NCI-H2107 (cell line): ENCODE results near the gene PLAGL1.
A peak's percentile ranks its signal among the peaks of the same experiment; 100 is the strongest.

Experiments
- DNase-seq: peaks from one replicate; lab custom pipeline; 2025; lab: John Stamatoyannopoulos, UW

Gene PLAGL1

GRCh38 chr6:143966312-143966711 is 41.7 kb downstream of the PLAGL1 start:
- DNase-seq = no peak

- no peak for DNase-seq
These were observed 42.4 kb downstream of the PLAGL1 start for GRCh38 chr6:143965503-143966171.

- DNase-seq = no peak
These were observed 43.4 kb downstream of the PLAGL1 start for GRCh38 chr6:143964674-143965081.

- no peak for DNase-seq
These were observed 44.7 kb downstream of the PLAGL1 start for GRCh38 chr6:143963158-143963919.

DNA sequence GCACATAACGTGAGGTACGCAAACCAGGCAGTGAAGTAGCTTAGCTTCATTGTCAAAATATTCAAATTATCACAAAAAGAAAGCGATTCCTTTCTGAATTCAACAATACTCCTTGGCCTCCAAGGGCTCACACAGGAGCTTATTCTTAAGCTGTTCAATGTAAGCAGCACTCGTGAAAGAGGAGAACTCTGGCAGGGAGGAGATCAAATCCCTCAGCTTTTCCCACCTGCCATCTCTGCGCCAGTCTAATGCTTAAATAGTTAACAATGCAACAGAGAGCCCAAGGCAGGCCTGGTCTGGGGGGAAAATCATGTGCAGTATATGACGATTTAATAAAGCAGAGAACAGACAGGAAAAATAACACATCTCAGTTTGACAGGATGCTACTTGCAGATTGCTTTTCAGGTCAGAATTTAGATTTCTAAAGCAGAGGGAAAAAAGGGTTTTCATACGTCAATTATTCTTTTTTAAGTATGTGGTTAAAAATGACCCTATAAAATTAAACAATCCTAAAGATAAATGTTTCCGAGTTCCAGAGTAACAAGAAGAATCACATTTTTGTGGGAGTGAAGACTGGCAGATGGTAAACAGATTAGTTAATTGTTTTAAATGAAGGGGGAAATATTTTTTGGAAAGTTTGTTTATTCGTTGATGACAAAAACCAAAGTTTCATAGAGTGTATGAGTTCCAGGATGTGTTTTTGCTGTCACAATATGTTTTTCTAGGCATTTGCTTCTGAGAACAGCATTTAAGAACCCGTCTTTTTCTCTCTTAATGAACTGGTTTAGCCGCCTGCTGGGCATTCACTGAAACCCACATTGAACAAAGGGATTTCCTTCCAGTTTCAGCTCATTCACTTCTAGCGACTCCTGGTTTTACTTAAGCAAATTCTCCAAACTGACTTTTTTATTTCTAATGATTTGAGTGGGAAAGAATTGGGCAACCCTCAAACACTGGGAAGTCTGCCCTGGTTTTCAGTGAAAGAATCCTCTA is 45.9 kb downstream of the PLAGL1 start:
- DNase-seq = no peak

GRCh38 chr6:143961066-143961465 is 47.0 kb downstream of the PLAGL1 start:
- no peak for DNase-seq

GRCh38 chr6:143959927-143960326 is 48.1 kb downstream of the PLAGL1 start:
- DNase-seq = no peak

GRCh38 chr6:143958839-143959399 is 49.1 kb downstream of the PLAGL1 start:
- DNase-seq = no peak

- no peak for DNase-seq
These were observed 50.3 kb downstream of the PLAGL1 start for GRCh38 chr6:143957679-143958274.

- DNase-seq = no peak
These were observed 52.1 kb downstream of the PLAGL1 start for GRCh38 chr6:143955971-143956370.

- DNase-seq = no peak
These were observed 54.1 kb downstream of the PLAGL1 start for GRCh38 chr6:143953922-143954321.

DNA sequence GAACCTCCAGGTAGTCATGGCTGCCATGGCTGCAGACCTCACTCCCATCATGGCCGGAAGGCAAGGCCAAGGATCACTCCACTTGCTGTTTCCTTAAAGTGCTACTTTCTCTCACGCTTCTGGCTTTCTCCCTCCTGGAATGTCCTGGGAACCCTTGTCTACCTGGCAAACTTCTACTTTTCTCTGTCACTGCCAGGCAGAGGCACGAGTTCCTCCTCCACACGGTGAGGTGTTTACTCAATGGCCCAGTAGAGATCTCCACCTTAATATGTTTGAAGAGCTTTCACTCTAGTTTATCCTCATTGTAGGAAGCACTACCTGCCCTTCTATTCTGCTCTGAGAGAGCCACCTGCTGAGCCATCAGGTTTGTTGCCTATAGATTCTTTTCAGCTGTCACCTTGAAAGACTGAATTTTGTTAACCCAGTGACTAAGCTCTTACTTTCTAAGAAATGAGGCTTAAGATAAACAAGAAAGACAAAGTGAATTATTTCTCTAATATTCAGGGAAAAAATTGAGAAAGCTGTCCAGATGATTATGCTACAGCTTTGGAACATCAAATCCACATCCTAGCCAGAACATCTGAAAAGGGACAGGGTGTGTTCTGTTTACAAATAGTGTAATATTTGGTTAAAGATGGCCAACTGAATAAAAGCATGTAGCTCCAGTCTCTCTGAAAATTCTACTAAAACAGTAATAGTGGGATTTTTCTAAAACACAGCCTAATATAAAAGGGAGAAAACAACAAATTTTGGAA is 54.9 kb downstream of the PLAGL1 start:
- no peak for DNase-seq

GRCh38 chr6:143952060-143952778 is 55.8 kb downstream of the PLAGL1 start:
- DNase-seq = no peak

GRCh38 chr6:143950875-143951274 is 57.2 kb downstream of the PLAGL1 start:
- no peak for DNase-seq

- no peak for DNase-seq
These were observed 58.1 kb downstream of the PLAGL1 start for GRCh38 chr6:143949962-143950361.

GRCh38 chr6:143949535-143949934 is 58.5 kb downstream of the PLAGL1 start:
- DNase-seq = no peak

DNA sequence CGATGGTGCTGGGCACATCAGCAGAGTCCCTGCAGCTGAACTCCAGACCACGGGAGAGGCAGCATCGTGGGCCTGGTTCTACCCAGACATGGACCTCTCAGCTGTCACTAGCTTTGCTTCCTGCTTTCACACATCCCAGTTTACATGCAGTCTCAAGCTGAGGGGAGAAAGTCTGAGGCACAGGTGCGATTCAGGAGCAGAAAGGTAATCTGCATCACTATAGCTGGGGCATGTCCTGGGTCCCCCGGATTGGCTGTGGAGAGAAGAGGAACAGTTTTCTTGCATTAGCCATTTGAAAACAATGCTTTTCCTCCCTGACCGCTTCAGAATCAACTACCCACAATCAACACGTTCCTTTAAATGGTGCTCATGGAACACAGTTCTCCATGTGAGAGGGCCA is 59.9 kb downstream of the PLAGL1 start:
- no peak for DNase-seq

GRCh38 chr6:143941852-143942627 is 66.0 kb downstream of the PLAGL1 start:
- peak; percentile 40 for DNase-seq

- no peak for DNase-seq
These were observed 68.0 kb downstream of the PLAGL1 start for GRCh38 chr6:143940011-143940597.
